Tibial nerve (tissue), 3 donors: ENCODE results near the gene CYP1B1.

ENCODE experiments used
- CTCF ChIP-seq, 5 experiments: fragments of 200-600 bp in 3 of 5; fragments of 450-650 bp in 2 of 5; sonication (generic) in 3 of 5; IDR thresholded peaks; one replicate each; pipeline ENCODE4 v1.5.1; 2016 to 2019; ENCODE audit warnings: antibody characterized with exemption in 5 of 5, mild to moderate bottlenecking in 3 of 5, moderate library complexity in 2 of 5
- POLR2A ChIP-seq, 2 donors: fragments of 450-650 bp; IDR thresholded peaks; one replicate each; pipeline ENCODE4 v1.6.1; 2017; ENCODE audit warnings: antibody characterized with exemption in 2 of 2, mild to moderate bottlenecking in 2 of 2, moderate library complexity in 2 of 2

GRCh38 chr2:38038682-38039081 is 37.3 kb downstream of the CYP1B1 start:
- no peak for TF ChIP-seq CTCF (IDR thresholded peaks at IDR 0.05)
- no peak for TF ChIP-seq POLR2A (IDR thresholded peaks at IDR 0.05)
